NCI-H446 (cell line): ENCODE results near the gene LPA.

Experiments used
- DNase-seq, 2 experiments: peaks; one replicate each; lab custom pipeline; 2025; lab: John Stamatoyannopoulos, UW

The LPA gene

DNA sequence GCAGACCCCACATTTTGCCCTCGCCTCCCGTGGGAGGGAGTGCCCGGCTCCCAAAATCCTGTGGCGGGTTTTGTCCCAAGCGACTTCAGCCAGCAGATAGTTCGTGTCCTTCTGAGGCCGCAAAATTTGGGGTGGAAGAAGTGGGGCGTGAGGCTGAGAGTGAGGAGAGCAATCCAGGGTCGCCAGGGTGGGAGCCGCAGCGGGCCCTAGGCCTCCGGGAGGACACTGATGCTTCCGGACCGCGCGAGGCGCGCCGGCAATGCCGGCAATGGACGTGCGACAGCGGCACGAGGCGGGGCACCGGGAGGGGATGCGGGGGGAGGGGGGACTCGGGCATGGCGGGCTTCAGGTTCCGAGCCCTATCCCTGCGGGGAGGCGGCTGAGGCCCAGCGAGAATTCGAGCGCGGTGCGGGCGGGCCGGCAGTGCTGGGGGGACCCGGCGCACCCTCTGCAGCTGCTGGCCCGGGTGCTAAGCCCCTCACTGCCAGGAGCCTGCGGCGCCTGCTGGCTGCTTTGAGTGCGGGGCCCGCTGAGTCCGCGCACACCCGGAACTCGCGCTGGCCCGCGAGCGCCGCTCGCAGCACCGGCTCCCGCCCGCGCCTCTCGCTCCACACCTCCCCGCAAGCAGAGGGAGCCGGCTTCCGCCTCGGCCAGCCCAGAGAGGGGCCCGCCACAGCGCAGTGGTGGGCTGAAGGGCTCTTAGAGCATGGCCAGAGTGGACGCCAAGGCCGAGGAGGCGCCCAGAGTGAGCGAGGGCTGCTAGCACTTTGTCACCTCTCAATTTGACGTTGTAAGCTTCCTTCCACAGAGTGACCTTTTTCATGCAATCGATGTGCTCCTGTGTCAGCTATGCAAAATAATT, 143.8 kb downstream of the LPA start:
- DNase-seq = peak; percentile 23 to 54

DNA sequence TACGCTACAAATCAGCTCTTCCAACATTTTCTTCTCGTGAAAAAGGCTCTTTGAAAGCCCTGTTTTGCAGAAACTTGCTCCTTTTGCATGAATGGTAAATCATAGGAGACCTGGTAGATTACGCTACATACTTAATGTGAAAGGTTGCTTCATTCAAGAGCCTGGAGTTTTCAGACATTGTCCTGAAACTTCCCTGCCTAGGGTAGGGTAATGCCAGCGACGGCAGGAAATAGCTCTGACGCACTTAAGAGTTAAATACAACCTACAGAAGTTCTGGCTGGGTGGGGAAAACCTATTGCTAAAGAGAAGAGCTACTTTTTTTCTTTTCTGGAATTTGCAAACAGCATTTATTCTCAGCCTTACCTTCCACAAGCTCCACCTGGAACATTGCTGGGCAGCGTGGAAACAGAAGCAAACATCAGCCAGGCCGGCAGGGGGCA, 144.5 kb downstream of the LPA start:
- DNase-seq = no peak

DNA sequence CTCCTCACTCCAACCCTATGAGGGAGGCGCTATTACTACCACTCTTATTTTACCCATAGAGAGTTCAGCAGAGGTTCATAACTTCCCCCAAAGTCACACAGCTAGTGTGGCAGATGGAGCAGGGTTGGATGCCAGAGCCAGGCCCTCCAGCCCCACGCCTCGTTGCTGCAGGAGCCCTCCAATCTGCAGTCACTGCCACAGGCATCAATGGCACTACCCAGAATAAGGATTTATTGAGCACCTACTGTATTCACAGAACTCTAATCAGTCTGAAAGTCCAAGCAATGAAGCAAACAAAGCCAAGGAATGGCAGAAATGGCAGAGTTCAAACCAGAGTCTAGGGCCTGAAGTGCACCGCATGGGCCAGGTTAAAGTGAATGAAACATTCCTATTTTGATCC, 144.9 kb downstream of the LPA start:
- no peak for DNase-seq

DNA sequence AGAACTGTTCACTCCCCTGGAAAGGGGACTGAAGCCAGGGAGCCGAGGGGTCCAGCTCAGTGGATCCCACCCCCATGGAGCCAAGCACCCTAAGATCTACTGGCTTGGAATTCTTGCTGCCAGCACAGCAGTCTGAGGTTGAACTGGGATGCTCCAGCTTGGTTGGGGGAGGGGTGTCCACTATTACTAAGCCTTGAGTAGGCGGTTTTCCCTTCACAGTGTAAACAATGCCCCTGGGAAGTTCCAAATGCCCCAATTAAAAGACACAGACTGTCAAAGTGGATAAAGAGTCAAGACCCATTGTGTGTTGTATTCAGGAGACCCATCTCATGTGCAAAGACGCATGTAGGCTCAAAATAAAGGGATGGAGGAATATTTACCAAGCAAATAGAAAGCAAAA, 150.2 kb downstream of the LPA start:
- DNase-seq = no peak

GRCh38 chr6:160510976-160511617, 153.0 kb downstream of the LPA start:
- DNase-seq = no peak

DNA sequence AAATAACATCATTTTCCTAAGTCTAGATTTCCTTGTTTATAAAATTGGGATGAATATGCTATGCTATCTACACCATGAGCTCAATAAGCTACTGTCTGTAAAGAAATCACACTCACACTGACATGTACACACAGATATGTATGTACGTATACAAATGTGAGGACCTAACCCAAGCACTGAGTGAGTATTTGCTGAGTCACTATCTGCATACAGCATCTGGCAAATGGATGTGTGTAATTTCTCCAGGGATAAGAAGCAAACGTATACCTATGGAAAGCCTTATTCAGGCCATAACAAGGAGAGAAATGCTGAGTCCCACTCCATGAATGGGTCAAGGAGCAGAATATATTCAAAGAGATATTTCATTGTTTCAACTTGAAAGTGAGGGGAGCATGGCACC, 153.9 kb downstream of the LPA start:
- DNase-seq = no peak

GRCh38 chr6:160509610-160510009, 154.5 kb downstream of the LPA start:
- DNase-seq = no peak

GRCh38 chr6:160508599-160508998, 155.5 kb downstream of the LPA start:
- no peak for DNase-seq

- DNase-seq = no peak
Observed at GRCh38 chr6:160507420-160507819, 156.7 kb downstream of the LPA start.

DNA sequence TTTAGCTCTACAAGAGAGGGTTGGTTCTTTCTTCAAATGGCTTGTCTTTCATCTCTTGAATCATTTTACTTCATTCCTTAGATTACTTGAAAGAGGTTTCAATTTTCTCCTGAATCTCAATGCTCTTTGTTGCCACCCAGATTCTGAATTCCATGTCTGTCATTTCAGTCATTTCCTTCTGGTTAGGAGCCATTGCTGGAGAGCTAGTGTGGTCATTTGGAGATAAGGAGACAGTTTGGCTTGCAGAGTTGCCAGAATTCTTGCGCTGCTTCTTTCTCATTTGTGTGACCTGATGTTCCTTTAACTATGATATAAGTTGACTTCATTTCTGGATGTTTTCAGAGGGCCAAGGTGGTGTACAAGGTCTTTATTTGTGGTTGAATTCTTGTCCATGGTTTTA, 158.1 kb downstream of the LPA start:
- no peak for DNase-seq

- no peak for DNase-seq
Observed at GRCh38 chr6:160500639-160501038, 163.4 kb downstream of the LPA start.

DNA sequence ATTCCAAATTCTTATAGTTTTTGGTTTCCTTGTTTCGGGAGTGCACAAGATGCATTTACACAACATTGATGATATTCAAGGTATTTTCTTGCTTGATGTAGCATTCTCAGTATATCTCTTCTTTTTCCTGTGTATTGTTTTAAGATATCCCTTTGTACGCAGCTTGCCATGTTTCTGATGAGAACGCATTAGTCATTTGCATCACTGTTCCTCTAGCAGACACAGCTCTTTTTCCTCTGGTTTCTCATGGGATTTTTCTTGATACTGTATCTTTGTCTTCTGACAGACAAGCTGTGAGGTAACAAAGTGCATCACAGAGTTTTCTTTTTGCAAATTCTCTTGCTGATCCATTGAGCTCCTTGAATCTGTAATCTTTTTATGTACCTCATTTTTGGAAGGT, 169.5 kb downstream of the LPA start:
- no peak for DNase-seq

- no peak for DNase-seq
Observed at GRCh38 chr6:160489091-160489490, 175.0 kb downstream of the LPA start.

- DNase-seq = no peak
Observed at GRCh38 chr6:160487116-160487515, 177.0 kb downstream of the LPA start.
